OCI-LY7 (cell line): ENCODE measurements around the gene CNKSR3.

Experiments
- EZH2phosphoT487 ChIP-seq: fragments of 200-600 bp; sonication (generic); IDR thresholded peaks from 2 replicates; pipeline ENCODE4 v1.6.1; 2018; ENCODE audit warnings: low read depth, borderline replicate concordance, mild to moderate bottlenecking, mixed run types, antibody characterized with exemption, low read length, moderate library complexity, mixed read lengths
- TF ChIP-seq, protein P1 (sequence below): fragments of 200-600 bp; sonication (generic); conservative IDR thresholded peaks from 2 replicates; pipeline ENCODE4 v1.5.1; 2014; ENCODE audit warnings: mild to moderate bottlenecking, antibody characterized with exemption, low read length, moderate library complexity, mixed read lengths

DNA sequence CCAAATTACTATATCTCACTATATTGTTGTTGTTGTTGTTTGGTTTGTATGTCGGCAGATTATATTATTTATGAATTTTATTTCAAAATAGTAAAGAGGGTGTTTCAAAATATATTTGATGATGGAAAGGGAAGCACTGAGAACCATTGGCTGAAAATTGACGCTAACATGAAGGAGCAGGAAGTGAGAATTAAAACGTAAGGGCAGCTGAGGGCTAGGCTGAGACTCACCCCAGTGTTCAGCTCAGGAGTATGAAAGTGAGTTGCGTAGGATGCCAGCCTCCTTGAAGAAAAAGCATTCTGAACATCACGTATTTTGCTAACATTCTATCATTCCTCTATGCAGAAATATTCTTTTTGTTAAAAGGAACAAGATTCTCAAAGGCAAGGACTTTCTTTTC, 143.1 kb downstream of the CNKSR3 start:
- TF ChIP-seq, protein P1, sequence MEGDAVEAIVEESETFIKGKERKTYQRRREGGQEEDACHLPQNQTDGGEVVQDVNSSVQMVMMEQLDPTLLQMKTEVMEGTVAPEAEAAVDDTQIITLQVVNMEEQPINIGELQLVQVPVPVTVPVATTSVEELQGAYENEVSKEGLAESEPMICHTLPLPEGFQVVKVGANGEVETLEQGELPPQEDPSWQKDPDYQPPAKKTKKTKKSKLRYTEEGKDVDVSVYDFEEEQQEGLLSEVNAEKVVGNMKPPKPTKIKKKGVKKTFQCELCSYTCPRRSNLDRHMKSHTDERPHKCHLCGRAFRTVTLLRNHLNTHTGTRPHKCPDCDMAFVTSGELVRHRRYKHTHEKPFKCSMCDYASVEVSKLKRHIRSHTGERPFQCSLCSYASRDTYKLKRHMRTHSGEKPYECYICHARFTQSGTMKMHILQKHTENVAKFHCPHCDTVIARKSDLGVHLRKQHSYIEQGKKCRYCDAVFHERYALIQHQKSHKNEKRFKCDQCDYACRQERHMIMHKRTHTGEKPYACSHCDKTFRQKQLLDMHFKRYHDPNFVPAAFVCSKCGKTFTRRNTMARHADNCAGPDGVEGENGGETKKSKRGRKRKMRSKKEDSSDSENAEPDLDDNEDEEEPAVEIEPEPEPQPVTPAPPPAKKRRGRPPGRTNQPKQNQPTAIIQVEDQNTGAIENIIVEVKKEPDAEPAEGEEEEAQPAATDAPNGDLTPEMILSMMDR, result no peak
- TF ChIP-seq EZH2phosphoT487, result no peak
